T-cell (primary cell): ENCODE data around the gene FRRS1L. TPM values are rescaled to one million over a fixed set of nuclear protein-coding genes. Genes with fewer than 3 reads are reported as not detected.
A peak's percentile ranks its signal among the peaks of the same experiment; 100 is the strongest.

Source experiments
- ATAC-seq, 4 experiments: fragments of 200-7000 bp in 3 of 4; fragments of 150-1000 bp in 1 of 4; cut with Tn5 transposase; replicated peaks in 1 of 4; 1 replicate in 3 of 4; 2 replicates in 1 of 4; pipeline ENCODE4 v1.10.0; 2021; ENCODE audit warnings: moderate library complexity in 3 of 4, mild to moderate bottlenecking in 2 of 4, moderate number of reproducible peaks in 1 of 4
- CTCF ChIA-PET, 2 donors: fragments of 300-600 bp; sonication (Branson Sonifier 250); formaldehyde crosslinking; loops; one replicate each; lab custom pipeline; 2022; ENCODE audit warnings: antibody characterized with exemption in 2 of 2; lab: Charles Lee
- POLR2A ChIA-PET, 2 donors: fragments of 300-600 bp; sonication (Branson Sonifier 250); formaldehyde crosslinking; loops; one replicate each; lab custom pipeline; 2022; ENCODE audit warnings: antibody characterized with exemption in 2 of 2; lab: Charles Lee
- DNase-seq, 35 experiments: peaks; one replicate each; pipeline versions ENCODE4 v3.0.0 to v3.0.0-alpha.2; 2013 to 2023
- H3K27ac ChIP-seq: one replicate; pipeline ENCODE4 v1.5.1; 2013; ENCODE audit warnings: low read length
- H3K27me3 ChIP-seq, 2 experiments: replicated peaks in 1 of 2; 1 replicate in 1 of 2; 2 replicates in 1 of 2; pipeline versions ENCODE4 v1.6.1 to v1.7.0; 2013; ENCODE audit warnings: low read length in 1 of 2, mixed read lengths in 1 of 2; ENCODE audit not compliant: control insufficient read depth in 2 of 2, insufficient read depth in 2 of 2; ENCODE audit errors: extremely low read depth in 1 of 2
- H3K36me3 ChIP-seq, 2 donors: 1 replicate in 1 of 2; 2 replicates in 1 of 2; pipeline versions ENCODE4 v1.6.1 to v1.7.0; 2013; ENCODE audit warnings: low read length in 1 of 2; ENCODE audit not compliant: control insufficient read depth in 2 of 2, insufficient read depth in 1 of 2; ENCODE audit errors: extremely low read depth in 1 of 2
- H3K4me1 ChIP-seq, 2 experiments: 1 replicate in 1 of 2; 2 replicates in 1 of 2; pipeline versions ENCODE4 v1.6.1 to v1.7.0; 2013; ENCODE audit warnings: low read length in 2 of 2, mixed read lengths in 1 of 2; ENCODE audit not compliant: insufficient read depth in 2 of 2, control insufficient read depth in 1 of 2; ENCODE audit errors: extremely low read depth in 1 of 2
- H3K4me3 ChIP-seq, 2 donors: 1 replicate in 1 of 2; 2 replicates in 1 of 2; pipeline versions ENCODE4 v1.5.1 to v1.7.0; 2013; ENCODE audit warnings: mild to moderate bottlenecking in 2 of 2, low read length in 1 of 2, moderate library complexity in 1 of 2; ENCODE audit not compliant: control insufficient read depth in 1 of 2; ENCODE audit errors: extremely low read depth in 1 of 2
- H3K9me3 ChIP-seq: 2 replicates; pipeline ENCODE4 v1.7.0; 2013
- H3K27ac Mint-ChIP-seq, 2 donors: one replicate each; pipeline ENCODE4 v1.8.0; 2020 to 2021; ENCODE audit warnings: mild to moderate bottlenecking in 2 of 2, mixed read lengths in 2 of 2
- H3K27me3 Mint-ChIP-seq, 2 donors: one replicate each; pipeline ENCODE4 v1.8.0; 2021 to 2022; ENCODE audit warnings: mixed read lengths in 2 of 2
- H3K36me3 Mint-ChIP-seq: one replicate; pipeline ENCODE4 v1.8.0; 2021; ENCODE audit warnings: mixed read lengths
- H3K4me1 Mint-ChIP-seq, 3 donors: one replicate each; pipeline ENCODE4 v1.8.0; 2020 to 2022; ENCODE audit warnings: mixed read lengths in 3 of 3, mild to moderate bottlenecking in 1 of 3
- H3K4me3 Mint-ChIP-seq, 3 donors: one replicate each; pipeline ENCODE4 v1.8.0; 2020 to 2022; ENCODE audit warnings: mild to moderate bottlenecking in 3 of 3, mixed read lengths in 3 of 3, moderate library complexity in 3 of 3
- H3K9me3 Mint-ChIP-seq, 3 donors: one replicate each; pipeline ENCODE4 v1.8.0; 2020 to 2022; ENCODE audit warnings: mixed read lengths in 3 of 3
- WGBS: methylation state at CpG from one replicate; pipeline ENCODE4 v1.1.5; 2013; ENCODE audit warnings: missing lambda C conversion rate; ENCODE audit not compliant: insufficient coverage; 5-methylcytosine and 5-hydroxymethylcytosine counted together
- total RNA-seq, 35 experiments: library from RNA in 6 of 35; stranded (reverse) in 6 of 35; fragments of 120-200 nt in 1 of 35; gene quantifications; one replicate each; pipeline versions ENCODE4 v1.2.1 to v1.2.4 and lab custom pipeline; 2013 to 2026

Gene FRRS1L
- total RNA-seq (under 1 TPM in 1 of 5 donors, not detected in 4; 0.03 TPM), total RNA-seq (lab: John Stamatoyannopoulos, UW) (0 to 0.09 (median 0) reads per million in 29 experiments)
- not detected for total RNA-seq (2013)

- H3K4me1 ChIP-seq, result peaks cover 0 to 2% of the 10 kb centered on the region in 2 experiments
- peaks cover 57 to 68% of the 10 kb centered on the region in 2 donors for H3K27me3 Mint-ChIP-seq
- CTCF ChIA-PET, result interaction anchor here in 1 of 2 donors (0.6 kb wide), 1 partner anchor 176 kb away, joined by 3 read pairs; no protein-coding TSS in a partner anchor
Measured at GRCh38 chr9:109166771-109167601, at the start of gene FRRS1L. TSS of gene FRRS1L (minus strand) at chr9:109167249. CDS start at chr9:109167138, 111 bp downstream.

GRCh38 chr9:109214414-109214813 lies 47.4 kb upstream of the FRRS1L start:
- H3K4me1 ChIP-seq, result no peaks in the 10 kb centered on the region
- Mint-ChIP-seq H3K36me3 (no peaks in the 10 kb centered on the region), H3K27me3 (peaks cover 12 to 28% of the 10 kb centered on the region in 2 donors), H3K4me1 (no peaks in the 10 kb centered on the region), H3K27ac (no peak overlapping the region), H3K9me3 (no peaks in the 10 kb centered on the region), H3K4me3 (no peak overlapping the region)
- H3K27ac ChIP-seq, result no peak overlapping the region
- 77% methylated on average over 6 of the region's 6 CpGs for WGBS
- DNase-seq, result no peak
- no peaks in the 10 kb centered on the region for H3K36me3 ChIP-seq
- peaks cover 0 to 11% of the 10 kb centered on the region in 2 experiments for H3K27me3 ChIP-seq
- no peak for ATAC-seq
- POLR2A ChIA-PET, result no interaction called here
- CTCF ChIA-PET, result no interaction called here
- no peaks in the 10 kb centered on the region for H3K9me3 ChIP-seq
- no peak overlapping the region for H3K4me3 ChIP-seq

More at GRCh38 chr9:109166771-109167601, at the start of gene FRRS1L:
- Histone ChIP-seq H3K36me3 (no peaks in the 10 kb centered on the region), H3K27me3 (peaks cover 4 to 30% of the 10 kb centered on the region in 2 experiments), H3K9me3 (no peaks in the 10 kb centered on the region), H3K4me3 (peak within 1 kb of the TSS in 1 of 2 donors; percentile 26), H3K27ac (no peak within 1 kb of the TSS)
- peak within 1 kb of the TSS; percentile 43 to 75 (median 44) for H3K4me3 Mint-ChIP-seq
- H3K36me3 Mint-ChIP-seq, result no peaks in the 10 kb centered on the region
- DNase-seq (no peak), ATAC-seq (no peak)
- peaks cover 0 to 7% (median 0%) of the 10 kb centered on the region in 3 donors for H3K9me3 Mint-ChIP-seq
- POLR2A ChIA-PET, result no interaction called here
- WGBS, result 14% methylated on average over 69 of the region's 86 CpGs
- H3K4me1 Mint-ChIP-seq, result peaks cover 2 to 5% (median 4%) of the 10 kb centered on the region in 3 donors
- no peak within 1 kb of the TSS for H3K27ac Mint-ChIP-seq

GRCh38 chr9:109213285-109214121 lies 46.5 kb upstream of the FRRS1L start:
- no peak for ATAC-seq
- H3K4me3 Mint-ChIP-seq, result no peak overlapping the region
- no peak for DNase-seq
- no peak overlapping the region for H3K4me3 ChIP-seq
- H3K4me1 Mint-ChIP-seq, result no peaks in the 10 kb centered on the region
- no peaks in the 10 kb centered on the region for H3K9me3 Mint-ChIP-seq
- H3K36me3 Mint-ChIP-seq, result no peaks in the 10 kb centered on the region
- no peaks in the 10 kb centered on the region for H3K9me3 ChIP-seq
- H3K36me3 ChIP-seq, result no peaks in the 10 kb centered on the region
- H3K4me1 ChIP-seq, result no peaks in the 10 kb centered on the region
- peaks cover 11 to 23% of the 10 kb centered on the region in 2 donors for H3K27me3 Mint-ChIP-seq
- no peak overlapping the region for H3K27ac Mint-ChIP-seq
- peaks cover 0 to 14% of the 10 kb centered on the region in 2 experiments for H3K27me3 ChIP-seq
- ChIA-PET POLR2A (no interaction called here), CTCF (no interaction called here)
- 63% methylated on average over 2 of the region's 11 CpGs for WGBS
- H3K27ac ChIP-seq, result no peak overlapping the region

GRCh38 chr9:109212768-109213167 lies 45.7 kb upstream of the FRRS1L start:
- no peaks in the 10 kb centered on the region for H3K36me3 Mint-ChIP-seq
- peaks cover 8 to 22% of the 10 kb centered on the region in 2 donors for H3K27me3 Mint-ChIP-seq
- no peak overlapping the region for H3K27ac Mint-ChIP-seq
- H3K27ac ChIP-seq, result no peak overlapping the region
- H3K9me3 Mint-ChIP-seq, result no peaks in the 10 kb centered on the region
- ChIA-PET CTCF (no interaction called here), POLR2A (no interaction called here)
- ATAC-seq (no peak), DNase-seq (no peak)
- no peaks in the 10 kb centered on the region for H3K36me3 ChIP-seq
- H3K27me3 ChIP-seq, result peaks cover 0 to 14% of the 10 kb centered on the region in 2 experiments
- 56% methylated on average over 4 of the region's 4 CpGs for whole genome bisulfite sequencing
- H3K4me1 Mint-ChIP-seq, result no peaks in the 10 kb centered on the region
- H3K9me3 ChIP-seq, result no peaks in the 10 kb centered on the region
- no peaks in the 10 kb centered on the region for H3K4me1 ChIP-seq
- no peak overlapping the region for H3K4me3 Mint-ChIP-seq
- H3K4me3 ChIP-seq, result no peak overlapping the region

GRCh38 chr9:109206670-109207069 lies 39.6 kb upstream of the FRRS1L start:
- no peaks in the 10 kb centered on the region for H3K9me3 ChIP-seq
- H3K4me3 ChIP-seq, result no peak overlapping the region
- Mint-ChIP-seq H3K4me1 (no peaks in the 10 kb centered on the region), H3K27me3 (peaks cover 4 to 23% of the 10 kb centered on the region in 2 donors), H3K4me3 (no peak overlapping the region), H3K9me3 (no peaks in the 10 kb centered on the region), H3K27ac (no peak overlapping the region), H3K36me3 (no peaks in the 10 kb centered on the region)
- WGBS, result 41% methylated on average over 2 of the region's 2 CpGs
- no peaks in the 10 kb centered on the region for H3K36me3 ChIP-seq
- ChIA-PET POLR2A (no interaction called here), CTCF (no interaction called here)
- DNase-seq (no peak), ATAC-seq (no peak)
- peaks cover 0 to 11% of the 10 kb centered on the region in 2 experiments for H3K27me3 ChIP-seq
- no peaks in the 10 kb centered on the region for H3K4me1 ChIP-seq
- no peak overlapping the region for H3K27ac ChIP-seq

- H3K27me3 Mint-ChIP-seq, result peaks cover 4 to 18% of the 10 kb centered on the region in 2 donors
- no peaks in the 10 kb centered on the region for H3K9me3 ChIP-seq
- ATAC-seq (no peak), DNase-seq (no peak)
- no peak overlapping the region for H3K27ac Mint-ChIP-seq
- WGBS, result no CpG with 5 or more reads among the region's 1 CpG
- H3K9me3 Mint-ChIP-seq, result no peaks in the 10 kb centered on the region
- peaks cover 0 to 11% of the 10 kb centered on the region in 2 experiments for H3K27me3 ChIP-seq
- POLR2A ChIA-PET, result no interaction called here
- CTCF ChIA-PET, result no interaction called here
- H3K27ac ChIP-seq, result no peak overlapping the region
- H3K4me3 ChIP-seq, result no peak overlapping the region
- H3K4me3 Mint-ChIP-seq, result no peak overlapping the region
- no peaks in the 10 kb centered on the region for H3K4me1 ChIP-seq
- H3K4me1 Mint-ChIP-seq, result no peaks in the 10 kb centered on the region
- no peaks in the 10 kb centered on the region for H3K36me3 ChIP-seq
- H3K36me3 Mint-ChIP-seq, result no peaks in the 10 kb centered on the region
Measured at GRCh38 chr9:109205526-109205925, 38.5 kb upstream of the FRRS1L start.
